Measurements from ENCODE around the gene DMGDH. TPM values are rescaled to one million over a fixed set of nuclear protein-coding genes. Genes with fewer than 3 reads are reported as not detected.

Gene DMGDH
- total RNA-seq, 2 experiments from 2014 or later: 0.63 TPM; not detected in 1

Other genes with a start within 250 kb of the DMGDH start
- gene ARSB, start 84.4 kb downstream of the DMGDH start, total RNA-seq: 10 to 100 TPM; 19.2 to 21.0 TPM
- gene BHMT2, start 93 bp upstream of the DMGDH start, total RNA-seq: not detected
- gene BHMT, start 42.1 kb upstream of the DMGDH start, total RNA-seq: not detected
- gene JMY, start 166.5 kb upstream of the DMGDH start, total RNA-seq: 1 to 10 TPM; 5.7 TPM